Right lobe of liver (tissue), 4 donors: ENCODE measurements around the gene TTLL5.

Experiments used
- POLR2A ChIP-seq: fragments of 450-650 bp; IDR thresholded peaks from one replicate; pipeline ENCODE4 v1.6.1; 2017; ENCODE audit warnings: antibody characterized with exemption, mild to moderate bottlenecking
- TF ChIP-seq, protein P1 (sequence below), 4 donors: fragments of 200-600 bp in 3 of 4; fragments of 450-650 bp in 1 of 4; IDR thresholded peaks; one replicate each; pipeline versions ENCODE4 v1.5.1 to v1.8.0; 2016 to 2022; ENCODE audit warnings: antibody characterized with exemption in 4 of 4, mild to moderate bottlenecking in 2 of 4
- donor health status: DM: no; HTN: no; CAD: no.
- donor health status: DM: no; HTN: no; CAD: no.
- donor health status: DM: no; HTN: yes; CAD: no.

DNA sequence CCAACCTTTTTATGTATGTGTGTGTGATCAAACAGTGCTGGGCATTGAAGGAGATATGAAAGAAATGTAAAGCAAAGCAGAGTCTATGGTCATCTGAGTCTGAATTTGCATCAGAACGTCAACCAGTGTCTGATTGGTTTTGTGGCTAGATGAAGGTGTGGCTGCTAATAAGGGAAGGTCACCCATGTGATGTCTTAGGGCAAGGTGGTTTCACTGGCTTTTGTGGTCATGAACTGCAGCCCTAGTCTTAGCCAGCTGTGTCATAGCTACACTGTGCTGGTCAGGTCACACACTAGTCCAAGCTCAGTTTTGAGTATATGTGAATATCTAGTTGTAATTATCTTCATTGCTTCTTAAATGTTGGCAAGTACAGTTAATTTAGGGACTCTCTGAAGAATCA, 214.9 kb downstream of the TTLL5 start:
- TF ChIP-seq, protein P1, sequence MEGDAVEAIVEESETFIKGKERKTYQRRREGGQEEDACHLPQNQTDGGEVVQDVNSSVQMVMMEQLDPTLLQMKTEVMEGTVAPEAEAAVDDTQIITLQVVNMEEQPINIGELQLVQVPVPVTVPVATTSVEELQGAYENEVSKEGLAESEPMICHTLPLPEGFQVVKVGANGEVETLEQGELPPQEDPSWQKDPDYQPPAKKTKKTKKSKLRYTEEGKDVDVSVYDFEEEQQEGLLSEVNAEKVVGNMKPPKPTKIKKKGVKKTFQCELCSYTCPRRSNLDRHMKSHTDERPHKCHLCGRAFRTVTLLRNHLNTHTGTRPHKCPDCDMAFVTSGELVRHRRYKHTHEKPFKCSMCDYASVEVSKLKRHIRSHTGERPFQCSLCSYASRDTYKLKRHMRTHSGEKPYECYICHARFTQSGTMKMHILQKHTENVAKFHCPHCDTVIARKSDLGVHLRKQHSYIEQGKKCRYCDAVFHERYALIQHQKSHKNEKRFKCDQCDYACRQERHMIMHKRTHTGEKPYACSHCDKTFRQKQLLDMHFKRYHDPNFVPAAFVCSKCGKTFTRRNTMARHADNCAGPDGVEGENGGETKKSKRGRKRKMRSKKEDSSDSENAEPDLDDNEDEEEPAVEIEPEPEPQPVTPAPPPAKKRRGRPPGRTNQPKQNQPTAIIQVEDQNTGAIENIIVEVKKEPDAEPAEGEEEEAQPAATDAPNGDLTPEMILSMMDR (IDR thresholded peaks at IDR 0.05): no peak
- TF ChIP-seq POLR2A: no peak
